Stimulated activated CD4-positive, alpha-beta T cell treated with anti-CD3 and anti-CD28 coated beads, TNF-alpha, amount 100 ng/mL, for 24 hours (primary cell): ENCODE data around the gene CDKN2AIPNL.
"Not testable (repeated sequence)": the region's sequence is repeated elsewhere in the genome, so short reads cannot be mapped to it uniquely, and the experiment has no call there.

ENCODE experiments used
- DNase-seq, 3 experiments: peaks; one replicate each; pipeline ENCODE4 v3.0.0-alpha.2; 2020; ENCODE audit warnings: low read depth in 3 of 3

CDKN2AIPNL gene

GRCh38 chr5:134438721-134439123 lies 27.0 kb upstream of the CDKN2AIPNL start:
- DNase-seq = no peak

- no peak for DNase-seq
Observed at GRCh38 chr5:134437847-134438581, 26.3 kb upstream of the CDKN2AIPNL start.

GRCh38 chr5:134437340-134437846 lies 25.7 kb upstream of the CDKN2AIPNL start:
- no peak for DNase-seq

GRCh38 chr5:134436523-134437339 lies 25.1 kb upstream of the CDKN2AIPNL start:
- peak; percentile 8 to 49 (median 17) for DNase-seq

- no peak for DNase-seq
Observed at GRCh38 chr5:134435560-134435959, 23.9 kb upstream of the CDKN2AIPNL start.

GRCh38 chr5:134432677-134433359 lies 21.1 kb upstream of the CDKN2AIPNL start:
- DNase-seq = no peak

- peak in 1 of 3 experiments; percentile 28 for DNase-seq
Observed at GRCh38 chr5:134432174-134432573, 20.5 kb upstream of the CDKN2AIPNL start.

- DNase-seq = no peak
Observed at GRCh38 chr5:134430001-134430569, 18.4 kb upstream of the CDKN2AIPNL start.

GRCh38 chr5:134427540-134428041 lies 15.9 kb upstream of the CDKN2AIPNL start:
- no peak for DNase-seq

GRCh38 chr5:134426361-134426760 lies 14.7 kb upstream of the CDKN2AIPNL start:
- DNase-seq = no peak

- DNase-seq = no peak
Observed at GRCh38 chr5:134423376-134423775, 11.7 kb upstream of the CDKN2AIPNL start.

- DNase-seq = no peak
Observed at GRCh38 chr5:134422791-134423365, 11.2 kb upstream of the CDKN2AIPNL start.

- not testable (repeated sequence) for DNase-seq
Observed at GRCh38 chr5:134421038-134421437, 9.4 kb upstream of the CDKN2AIPNL start.

- DNase-seq = no peak
Observed at GRCh38 chr5:134420343-134420742, 8.7 kb upstream of the CDKN2AIPNL start.

GRCh38 chr5:134418958-134419357 lies 7.3 kb upstream of the CDKN2AIPNL start:
- DNase-seq = no peak

- no peak for DNase-seq
Observed at GRCh38 chr5:134417707-134418106, 6.0 kb upstream of the CDKN2AIPNL start.

- DNase-seq = no peak
Observed at GRCh38 chr5:134413046-134413445, 1.4 kb upstream of the CDKN2AIPNL start.

- no peak for DNase-seq
Observed at GRCh38 chr5:134411228-134411545, 494 bp downstream of the CDKN2AIPNL start.

GRCh38 chr5:134410822-134411221 lies 859 bp downstream of the CDKN2AIPNL start:
- DNase-seq = no peak

- no peak for DNase-seq
Observed at GRCh38 chr5:134409321-134409720, 2.4 kb downstream of the CDKN2AIPNL start.

- no peak for DNase-seq
Observed at GRCh38 chr5:134406390-134406789, 5.3 kb downstream of the CDKN2AIPNL start.
